IMR-90 (cell line): ENCODE measurements around the gene VPS33A. TPM values are rescaled to one million over a fixed set of nuclear protein-coding genes. Genes with fewer than 3 reads are reported as not detected.

Source experiments
- ATAC-seq: fragments of 200-7000 bp; cut with Tn5 transposase; 2 replicates; pipeline ENCODE4 v1.9.1; 2020; ENCODE audit warnings: low read depth, mild to moderate bottlenecking, moderate library complexity
- BruUV-seq: library from RNA; stranded (reverse); fragments of 400-500 nt; replicated peaks from 2 replicates; lab custom pipeline; 2021; lab: Mats Ljungman, UMichigan
- CTCF ChIA-PET: fragments of 300-600 bp; formaldehyde crosslinking; extraction: SDS; loops from one replicate; lab custom pipeline; 2021; ENCODE audit warnings: antibody characterized with exemption; lab: Yijun Ruan, JAX
- POLR2A ChIA-PET: fragments of 300-600 bp; sonication (Branson Sonifier 250); formaldehyde crosslinking; loops from one replicate; lab custom pipeline; 2022; ENCODE audit warnings: antibody characterized with exemption; ENCODE audit not compliant: unreplicated experiment; lab: Charles Lee
- DNase-seq: peaks from one replicate; pipeline ENCODE4 v3.0.0; 2013
- H2AFZ ChIP-seq: replicated peaks from 2 replicates; pipeline ENCODE3; 2013; ENCODE audit warnings: low read length, mild to moderate bottlenecking; ENCODE audit not compliant: poor library complexity
- H2AK5ac ChIP-seq: 2 replicates; pipeline ENCODE4 v1.6.1; 2013; ENCODE audit warnings: low read depth, low read length, inconsistent platforms
- H2AK9ac ChIP-seq: replicated peaks from 2 replicates; pipeline ENCODE3; 2013; ENCODE audit warnings: mild to moderate bottlenecking, low read depth, low read length, moderate library complexity; ENCODE audit not compliant: poor library complexity
- H2BK120ac ChIP-seq: 2 replicates; pipeline ENCODE4 v1.6.1; 2013; ENCODE audit warnings: low read depth, low read length, inconsistent platforms
- H2BK15ac ChIP-seq: 3 replicates; pipeline ENCODE4 v1.6.1; 2013; ENCODE audit warnings: low read depth, low read length, inconsistent platforms
- H2BK20ac ChIP-seq: 2 replicates; pipeline ENCODE4 v1.6.1; 2013; ENCODE audit warnings: low read depth, mild to moderate bottlenecking, inconsistent platforms, low read length, moderate library complexity
- H2BK5ac ChIP-seq: 2 replicates; pipeline ENCODE4 v1.6.1; 2013; ENCODE audit warnings: mild to moderate bottlenecking, low read depth, low read length, inconsistent platforms; ENCODE audit not compliant: poor library complexity, severe bottlenecking
- H3K14ac ChIP-seq: replicated peaks from 2 replicates; pipeline ENCODE4 v1.6.1; 2013; ENCODE audit warnings: low read depth, low read length, inconsistent platforms
- H3K18ac ChIP-seq: 2 replicates; pipeline ENCODE4 v1.6.1; 2013; ENCODE audit warnings: low read depth, low read length, control low read depth
- H3K23ac ChIP-seq: 2 replicates; pipeline ENCODE4 v1.6.1; 2013; ENCODE audit warnings: low read depth, low read length, inconsistent platforms
- H3K27ac ChIP-seq: 2 replicates; pipeline ENCODE4 v1.5.1; 2013; ENCODE audit warnings: mild to moderate bottlenecking, control low read depth, low read length; ENCODE audit not compliant: insufficient read depth
- H3K27me3 ChIP-seq: 2 replicates; pipeline ENCODE4 v1.6.1; 2013; ENCODE audit warnings: low read length; ENCODE audit not compliant: control insufficient read depth, insufficient read depth
- H3K36me3 ChIP-seq: 2 replicates; pipeline ENCODE4 v1.6.1; 2013; ENCODE audit warnings: low read length, mixed read lengths; ENCODE audit not compliant: control insufficient read depth, insufficient read depth
- H3K4ac ChIP-seq: 2 replicates; pipeline ENCODE4 v1.6.1; 2013; ENCODE audit warnings: low read depth, low read length, inconsistent platforms
- H3K4me1 ChIP-seq: 2 replicates; pipeline ENCODE4 v1.6.1; 2013; ENCODE audit warnings: low read length, mixed read lengths; ENCODE audit not compliant: control insufficient read depth, insufficient read depth
- H3K4me2 ChIP-seq: 2 replicates; pipeline ENCODE4 v1.6.1; 2013; ENCODE audit warnings: low read depth, mild to moderate bottlenecking, control low read depth, low read length, moderate library complexity
- H3K4me3 ChIP-seq: 2 replicates; pipeline ENCODE4 v1.5.1; 2013; ENCODE audit warnings: low read depth, mild to moderate bottlenecking, control low read depth, low read length, moderate library complexity; ENCODE audit not compliant: insufficient read depth
- H3K56ac ChIP-seq: 2 replicates; pipeline ENCODE4 v1.6.1; 2013; ENCODE audit warnings: low read length, inconsistent platforms; ENCODE audit not compliant: insufficient read depth; ENCODE audit errors: extremely low read depth
- H3K79me1 ChIP-seq, 2 experiments: 2 replicates each; pipeline ENCODE4 v1.6.1; 2013; ENCODE audit warnings: low read length in 2 of 2, inconsistent platforms in 1 of 2, low read depth in 1 of 2
- H3K9ac ChIP-seq: 2 replicates; pipeline ENCODE4 v1.6.1; 2013; ENCODE audit warnings: low read depth, low read length, control low read depth
- H3K9me1 ChIP-seq: 2 replicates; pipeline ENCODE4 v1.6.1; 2013; ENCODE audit warnings: low read length, inconsistent platforms; ENCODE audit not compliant: insufficient read depth
- H3K9me3 ChIP-seq: 2 replicates; pipeline ENCODE4 v1.6.1; 2013; ENCODE audit warnings: low read length; ENCODE audit not compliant: control insufficient read depth, insufficient read depth
- H4K20me1 ChIP-seq: 2 replicates; pipeline ENCODE4 v1.6.1; 2013; ENCODE audit warnings: low read length, inconsistent platforms; ENCODE audit not compliant: insufficient read depth
- H4K5ac ChIP-seq: 2 replicates; pipeline ENCODE4 v1.6.1; 2013; ENCODE audit warnings: mild to moderate bottlenecking, low read depth, low read length, control low read depth
- H4K8ac ChIP-seq, 2 experiments: 2 replicates each; pipeline ENCODE4 v1.6.1; 2013; ENCODE audit warnings: low read depth in 2 of 2, low read length in 2 of 2, control low read depth in 1 of 2, inconsistent platforms in 1 of 2
- H4K91ac ChIP-seq: 2 replicates; pipeline ENCODE4 v1.6.1; 2013; ENCODE audit warnings: low read depth, low read length, inconsistent platforms; ENCODE audit not compliant: insufficient read depth
- ELK1 ChIP-seq: fragments of 150-350 bp; IDR thresholded peaks from 2 replicates; pipeline ENCODE4 v1.6.1; 2016; ENCODE audit warnings: low read depth, mild to moderate bottlenecking, low read length, moderate library complexity, borderline replicate concordance
- MAFK ChIP-seq: IDR thresholded peaks from 2 replicates; pipeline ENCODE4 v1.6.1; 2012; ENCODE audit warnings: low read depth, low read length, improper control_type of control experiment
- WGBS, 2 experiments: methylation state at CpG; one replicate each; pipeline versions ENCODE4 v1.1.5 to v1.1.7; 2013; ENCODE audit warnings: missing lambda C conversion rate in 2 of 2; ENCODE audit not compliant: insufficient read length in 1 of 2; ENCODE audit errors: extremely low coverage in 2 of 2; 5-methylcytosine and 5-hydroxymethylcytosine counted together
- dilution Hi-C: fragments of 300-500 bp; cut with HindIII; formaldehyde crosslinking; loops from one replicate; pipeline ENCODE4 v1.14.3; 2018; ENCODE audit warnings: low sequenced_read_pairs; ENCODE audit not compliant: unreplicated experiment
- in situ Hi-C: fragments of 300-500 bp; cut with MboI; formaldehyde crosslinking; loops from 3 replicates; pipeline ENCODE4 v1.14.3; 2019; ENCODE audit warnings: low sequenced_read_pairs, inconsistent platforms, mixed read lengths
- intact Hi-C: fragments of 100-400 bp; cut with micrococcal nuclease; formaldehyde crosslinking; loops from 2 replicates; pipeline ENCODE4 v1.10.0; 2022
- polyA plus RNA-seq, 3 experiments: library from polyadenylated mRNA; depleted of rRNA; stranded (reverse); fragments of >200 nt; gene quantifications; 2 replicates each; pipeline ENCODE4 v1.2.3, GENCODE V29; 2012; ENCODE audit warnings: low replicate concordance in 1 of 3
- total RNA-seq: library from RNA; depleted of rRNA; stranded (reverse); fragments of >200 nt; gene quantifications from 2 replicates; pipeline ENCODE4 v1.2.3, GENCODE V29; 2012

Gene VPS33A
- total and polyA plus RNA-seq, 2 of the 4 experiments (the other 2 are of a cell fraction): 14.0 to 20.3 TPM

GRCh38 chr12:122235741-122236140, 30.6 kb downstream of the VPS33A start:
- POLR2A ChIA-PET: no interaction called here
- Histone ChIP-seq H3K18ac (no peak overlapping the region), H2BK15ac (no peak overlapping the region), H3K9me1 (peaks cover 4% of the 10 kb centered on the region; the same call in 1 of the 2 replicates), H3K27me3 (no peaks in the 10 kb centered on the region), H4K20me1 (no peaks in the 10 kb centered on the region), H3K4me1 (no peaks in the 10 kb centered on the region), H2BK5ac (no peak overlapping the region), H3K36me3 (peaks cover 22% of the 10 kb centered on the region), H3K9me3 (no peaks in the 10 kb centered on the region), H2BK20ac (no peak overlapping the region), H3K4me2 (no peak overlapping the region), H2BK120ac (no peak overlapping the region), H3K9ac (no peak overlapping the region), H3K4ac (no peak overlapping the region), H4K8ac (no peak overlapping the region), H2AK5ac (no peak overlapping the region), H3K27ac (no peak overlapping the region), H3K14ac (no peak overlapping the region), H4K5ac (no peak overlapping the region), H2AFZ (no peak overlapping the region), H3K4me3 (no peak overlapping the region), H3K23ac (no peak overlapping the region), H2AK9ac (no peak overlapping the region), H4K91ac (no peak overlapping the region), H3K56ac (no peak overlapping the region), H3K79me1 (no peaks in the 10 kb centered on the region)
- intact Hi-C loops: no loop called here
- CTCF ChIA-PET: no interaction called here
- in situ Hi-C loops: no loop called here
- no peak for ATAC-seq
- no peak for DNase-seq
- TF ChIP-seq MAFK: no peak
- TF ChIP-seq ELK1: no peak
- WGBS, 2 experiments: no CpG with 5 or more reads among the region's 7 CpGs
- dilution Hi-C loops: no loop called here
- BruUV-seq: no TSS peak
